Fibroblast of skin of back (primary cell): ENCODE measurements around the gene SPTY2D1.
"Not testable (repeated sequence)": the region's sequence is repeated elsewhere in the genome, so short reads cannot be mapped to it uniquely, and the experiment has no call there.

Experiments
- DNase-seq: peaks from one replicate; pipeline ENCODE4 v3.0.0-alpha.2; 2013

The SPTY2D1 gene

DNA sequence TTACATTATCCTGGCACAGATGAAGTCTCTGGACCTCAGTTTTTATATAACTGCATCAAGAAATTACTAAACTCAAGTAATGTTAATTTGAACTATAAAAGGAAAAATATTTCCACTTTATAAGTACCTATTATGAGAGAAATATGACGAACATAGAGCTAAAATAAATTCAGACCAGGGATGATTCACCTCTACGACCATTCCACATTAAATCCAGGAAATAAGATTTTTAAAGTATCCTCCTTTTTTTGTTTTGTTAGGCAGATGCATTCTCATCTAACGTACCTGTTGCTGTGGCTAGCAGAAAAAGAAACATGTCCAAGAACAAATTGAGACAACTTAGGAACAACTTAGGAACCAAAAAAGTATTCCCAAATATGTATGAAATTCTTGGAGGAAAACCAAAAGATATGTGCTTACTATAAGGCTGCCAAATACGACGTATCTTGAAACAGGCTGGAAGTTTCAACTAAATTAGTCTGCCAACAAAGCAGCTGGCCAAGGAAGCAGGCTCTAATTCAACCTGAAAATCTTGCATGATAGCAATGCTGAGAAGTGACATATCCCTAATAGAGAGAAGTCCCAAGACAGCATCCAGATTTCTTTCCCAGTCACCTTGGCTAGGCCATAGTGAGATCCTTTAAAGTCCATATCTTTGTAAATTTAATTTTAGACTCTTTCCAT is 15.7 kb downstream of the SPTY2D1 start:
- peak; percentile 16 for DNase-seq

DNA sequence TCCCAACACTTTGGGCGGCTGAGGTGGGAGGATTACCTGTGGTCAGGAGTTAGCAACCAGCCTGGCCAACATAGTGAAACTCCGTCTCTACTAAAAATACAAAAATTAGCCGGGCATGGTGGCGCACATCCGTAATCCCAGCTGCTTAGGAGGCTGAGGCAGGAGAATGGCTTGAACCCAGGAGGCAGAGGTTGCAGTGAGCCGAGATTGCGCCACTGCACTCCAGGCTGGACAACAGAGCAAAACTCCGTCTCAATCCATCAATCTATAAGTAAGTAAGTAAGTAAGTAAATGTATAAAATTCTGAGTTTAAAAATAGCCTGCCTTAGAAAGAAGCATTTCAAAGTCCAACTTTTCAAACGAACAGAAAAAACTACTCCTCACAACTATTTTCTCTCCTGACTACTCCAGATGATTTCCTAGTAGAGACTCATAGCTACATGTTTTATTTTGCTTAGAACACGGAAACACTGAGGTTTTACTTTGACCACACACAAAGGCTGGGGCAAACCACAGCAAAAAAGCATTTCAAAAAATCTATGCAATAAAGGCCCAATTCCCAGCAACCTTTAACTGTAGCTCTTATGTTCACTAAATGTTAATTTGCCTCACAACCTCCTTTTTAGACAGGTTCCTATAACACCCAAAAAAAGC is 16.3 kb downstream of the SPTY2D1 start:
- peak; percentile 42 for DNase-seq

DNA sequence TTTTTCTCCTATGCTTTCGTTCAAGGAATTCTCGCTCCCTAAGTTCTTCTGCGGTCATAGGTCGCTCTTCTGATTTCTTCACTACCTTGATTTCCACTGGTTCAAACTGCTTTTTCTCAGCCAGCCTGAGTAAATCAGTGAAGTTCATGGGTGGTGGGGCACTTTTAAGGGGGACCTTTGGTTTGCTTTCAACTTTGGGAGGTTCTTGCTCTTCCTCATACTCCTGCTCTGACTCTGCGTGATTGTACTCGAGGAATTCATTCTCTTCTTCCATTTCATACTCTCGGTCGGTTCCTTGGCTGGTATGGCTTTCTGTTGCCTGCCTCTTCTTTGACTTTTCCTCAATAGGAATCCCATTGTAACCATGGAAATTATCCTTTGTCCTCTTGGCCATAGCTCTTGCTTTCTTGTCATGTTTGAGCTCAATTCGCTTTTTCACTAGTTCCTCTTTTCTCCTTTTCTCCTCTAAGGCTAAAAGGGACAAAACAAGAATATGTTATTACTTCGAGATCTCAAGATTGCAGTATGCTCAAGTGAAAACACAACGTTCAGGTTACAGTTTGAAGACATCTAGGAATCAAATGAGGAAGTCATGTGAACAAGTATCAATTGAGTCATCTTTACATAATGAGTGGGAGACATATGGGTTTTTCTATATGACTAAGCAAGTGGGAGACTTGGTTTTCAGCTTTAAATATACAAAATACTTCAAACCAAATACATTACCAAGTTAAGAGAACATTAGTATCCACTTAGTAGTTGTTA is 18.3 kb downstream of the SPTY2D1 start:
- no peak for DNase-seq

GRCh38 chr11:18614667-18615066 is 19.5 kb downstream of the SPTY2D1 start:
- DNase-seq = no peak

DNA sequence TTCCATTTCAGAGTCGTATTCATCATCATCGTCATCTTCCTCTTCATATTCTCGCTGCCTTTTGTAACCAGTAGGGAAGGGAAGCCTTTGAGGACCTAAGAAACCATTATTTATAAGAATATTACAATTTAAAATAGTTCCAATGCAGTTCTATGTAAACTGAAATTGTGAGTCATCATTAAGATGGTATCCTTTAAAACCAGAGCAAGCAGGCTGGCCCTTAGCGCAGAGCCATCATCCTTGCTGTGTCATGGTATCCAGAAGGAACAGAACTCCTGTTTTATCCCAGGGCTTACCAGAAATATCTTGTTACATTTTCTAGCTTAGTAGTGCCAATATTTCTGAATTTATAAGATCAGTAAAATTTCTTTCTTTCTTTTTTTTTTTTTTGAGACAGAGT is 21.7 kb downstream of the SPTY2D1 start:
- DNase-seq = no peak

DNA sequence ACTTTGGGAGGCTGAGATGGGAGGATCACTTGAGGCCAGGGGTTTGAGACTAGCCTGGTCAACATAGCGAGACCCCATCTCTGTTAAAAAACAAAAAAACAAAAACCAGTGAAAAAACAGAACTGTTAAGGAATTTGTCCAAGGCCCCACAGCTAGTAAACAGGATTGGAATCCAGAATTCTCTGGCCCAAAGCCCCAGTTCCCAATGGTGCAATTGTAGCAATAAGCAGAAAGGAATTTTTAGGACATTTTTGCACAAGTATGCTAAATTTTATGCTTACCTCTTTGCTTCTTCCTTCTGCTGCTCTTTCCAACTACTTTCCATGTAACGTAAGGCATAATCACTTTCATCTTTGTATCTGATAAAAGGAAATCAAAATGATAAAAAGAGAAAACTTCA is 22.9 kb downstream of the SPTY2D1 start:
- DNase-seq = no peak

- DNase-seq = no peak
Measured at GRCh38 chr11:18608376-18608775, 25.8 kb downstream of the SPTY2D1 start.

DNA sequence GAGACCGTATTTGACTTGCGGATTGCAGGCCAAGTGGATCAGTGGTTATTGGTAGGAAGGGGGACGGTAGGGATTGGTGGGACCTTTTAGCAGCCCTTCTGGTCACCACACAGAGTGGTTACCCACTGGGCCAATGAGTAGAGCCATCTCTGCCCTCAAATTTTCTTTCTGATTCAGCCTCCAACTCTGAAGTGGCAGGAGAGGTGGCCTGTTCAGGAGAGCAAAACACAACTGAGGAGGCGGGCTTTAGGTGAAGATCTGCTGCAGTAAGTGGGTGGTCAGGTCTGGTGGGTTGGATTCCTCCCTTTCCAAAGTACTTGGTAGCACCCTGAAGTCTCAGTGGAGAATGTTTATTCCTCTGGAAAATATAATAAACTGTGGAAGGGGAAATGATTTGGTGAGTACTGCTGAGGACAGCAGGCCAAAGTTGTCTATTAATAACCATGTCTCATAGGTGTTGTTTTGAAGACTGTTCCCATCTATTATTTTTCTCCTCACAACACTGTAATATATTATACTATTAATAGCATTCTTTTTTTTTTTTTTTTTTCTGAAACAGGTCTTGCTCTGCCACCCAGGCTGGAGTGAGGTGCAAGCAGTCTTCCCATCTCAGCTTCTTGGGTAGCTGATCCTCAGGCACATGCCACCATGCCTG is 33.1 kb downstream of the SPTY2D1 start:
- no peak for DNase-seq

DNA sequence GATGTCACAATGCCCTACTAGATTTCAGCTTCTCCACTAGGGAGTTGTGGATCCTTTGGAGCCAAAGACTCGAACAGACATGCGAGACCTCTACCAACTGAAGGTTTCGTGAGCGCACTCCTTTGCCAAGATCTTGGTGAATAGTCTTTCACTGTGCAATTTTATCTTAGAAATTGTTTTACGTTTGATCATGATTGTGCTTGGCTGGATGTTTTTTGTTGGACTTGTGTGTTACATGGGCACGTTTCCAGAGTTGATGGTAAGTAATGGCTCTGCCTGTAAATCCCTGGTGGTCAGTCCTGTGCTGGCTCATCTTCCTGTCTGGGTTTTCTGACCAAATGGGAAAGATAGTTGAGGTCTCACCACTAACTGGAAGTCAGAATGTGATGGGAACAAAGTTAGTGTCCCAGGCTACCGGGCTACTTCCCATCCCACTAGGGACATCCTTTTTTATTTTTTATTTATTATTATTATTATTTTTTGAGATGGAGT is 34.4 kb downstream of the SPTY2D1 start, which contains the start of gene MISFA:
Gene MISFA, plus strand, starts transcription at position 51 of the 492 bp plus-strand sequence. Its CDS starts 140 bp downstream, at position 191.
- no peak for DNase-seq

- DNase-seq = peak; percentile 69
Measured at GRCh38 chr11:18594999-18595749, 39.0 kb downstream of the SPTY2D1 start.

DNA sequence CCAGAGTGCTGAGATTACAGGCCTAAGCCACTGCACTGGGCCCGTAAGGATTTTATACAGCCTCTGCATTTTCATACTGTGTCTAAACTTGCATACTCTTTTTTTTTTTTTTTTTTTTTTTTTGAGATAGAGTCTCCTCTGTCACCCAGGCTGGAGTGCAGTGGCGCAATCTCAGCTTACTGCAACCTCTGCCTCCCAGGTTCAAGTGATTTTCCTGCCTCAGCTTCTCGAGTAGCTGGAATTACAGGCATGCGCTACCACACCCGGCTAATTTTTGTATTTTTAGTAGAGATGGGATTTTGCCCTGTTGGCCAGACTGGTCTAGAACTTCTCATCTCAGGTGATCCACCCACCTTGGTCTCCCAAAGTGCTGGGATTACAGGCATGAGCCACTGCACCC is 40.1 kb downstream of the SPTY2D1 start:
- not testable (repeated sequence) for DNase-seq

GRCh38 chr11:18590571-18590970 is 43.6 kb downstream of the SPTY2D1 start:
- no peak for DNase-seq

DNA sequence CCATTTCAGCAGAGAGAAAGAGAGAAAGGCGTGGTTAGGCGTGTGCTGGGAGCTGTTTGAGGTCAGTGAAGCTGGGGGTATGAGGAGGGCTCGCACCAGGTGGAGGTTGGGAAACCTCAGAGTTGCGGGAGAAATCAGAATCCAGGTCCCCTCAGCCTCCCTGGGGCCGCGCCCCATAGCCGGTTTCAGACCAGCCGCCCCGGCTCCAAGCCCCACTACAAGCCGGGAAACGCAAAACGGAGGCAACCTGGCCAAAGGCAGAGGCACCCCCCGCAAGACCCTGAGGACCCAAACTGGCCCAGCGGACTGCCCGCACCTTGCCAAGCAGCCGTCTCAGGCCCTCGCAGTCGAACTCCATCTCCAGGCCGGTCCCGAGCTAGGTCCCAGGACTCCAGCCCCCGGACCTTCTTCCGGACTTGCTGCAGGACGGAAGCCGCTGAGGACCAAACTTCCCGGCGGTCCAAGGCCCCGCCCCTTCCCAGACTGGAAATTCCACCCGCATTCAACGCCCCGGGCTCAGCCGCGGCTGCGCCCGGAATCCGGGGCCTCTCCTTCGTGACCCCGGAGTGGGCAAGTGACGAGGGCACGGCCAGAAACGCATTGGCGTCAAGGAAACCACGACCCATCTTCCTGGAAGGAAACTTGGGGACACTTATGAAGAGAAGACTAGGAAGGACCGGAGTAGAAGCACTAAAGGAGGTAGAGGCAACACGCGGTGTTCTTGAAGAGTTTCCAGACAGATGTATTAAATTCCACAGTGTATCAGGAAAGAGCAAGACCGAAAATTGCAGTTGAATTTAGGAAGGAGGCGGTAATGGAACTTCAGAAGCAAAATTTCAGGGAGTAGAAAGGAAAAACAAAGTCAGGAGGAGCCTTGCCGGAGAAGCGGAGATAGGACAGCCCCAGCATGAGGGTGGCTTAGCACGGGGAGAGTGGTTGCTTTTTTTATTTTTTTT is 45.6 kb downstream of the SPTY2D1 start, which contains the start of gene UEVLD:
Gene UEVLD, minus strand, starts transcription at position 438 of the 956 bp plus-strand sequence. Its CDS starts 80 bp downstream, at position 358.
- peak; percentile 91 for DNase-seq

- DNase-seq = no peak
Measured at GRCh38 chr11:18581825-18582224, 52.3 kb downstream of the SPTY2D1 start.

- no peak for DNase-seq
Measured at GRCh38 chr11:18580113-18580766, 53.9 kb downstream of the SPTY2D1 start.

GRCh38 chr11:18578975-18579598 is 55.1 kb downstream of the SPTY2D1 start:
- DNase-seq = no peak

DNA sequence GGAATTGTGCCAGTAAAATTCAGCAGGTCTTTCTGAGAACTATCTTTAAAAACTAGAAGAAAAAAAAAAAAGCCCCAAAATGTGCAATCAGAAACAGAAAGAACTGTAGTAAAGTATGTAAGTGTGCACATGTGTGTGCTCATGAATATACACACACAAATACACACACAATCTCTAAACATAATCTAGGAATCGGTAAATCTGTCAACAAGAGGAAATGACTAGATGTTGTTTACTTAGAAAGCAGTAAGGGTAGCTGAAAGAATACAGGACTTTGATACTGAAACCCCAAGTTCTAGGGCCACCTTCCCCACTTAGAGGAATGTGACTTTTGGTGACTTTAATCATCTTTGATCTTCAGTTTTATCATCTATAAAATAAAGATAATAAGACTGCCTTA is 58.8 kb downstream of the SPTY2D1 start:
- DNase-seq = no peak

DNA sequence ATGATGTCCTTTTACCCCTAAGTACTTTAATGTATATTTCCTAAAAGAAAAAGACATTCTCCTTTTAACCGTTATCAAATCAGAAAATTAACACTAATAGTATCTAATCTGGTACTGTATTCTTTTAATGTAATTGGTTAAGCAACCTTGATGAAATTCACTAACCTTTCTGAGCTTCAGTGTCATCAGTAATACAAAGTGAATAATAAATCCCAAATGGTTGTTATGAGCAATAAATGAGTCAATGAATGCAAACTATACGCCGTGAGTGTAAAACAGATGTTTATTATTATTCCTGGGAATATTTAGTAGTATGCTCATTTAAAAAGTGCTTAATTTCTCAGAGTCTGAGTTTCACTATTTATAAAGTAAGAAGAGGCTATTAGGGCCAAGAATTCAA is 67.1 kb downstream of the SPTY2D1 start:
- DNase-seq = peak; percentile 4

- peak; percentile 8 for DNase-seq
Measured at GRCh38 chr11:18566406-18566805, 67.7 kb downstream of the SPTY2D1 start.

DNA sequence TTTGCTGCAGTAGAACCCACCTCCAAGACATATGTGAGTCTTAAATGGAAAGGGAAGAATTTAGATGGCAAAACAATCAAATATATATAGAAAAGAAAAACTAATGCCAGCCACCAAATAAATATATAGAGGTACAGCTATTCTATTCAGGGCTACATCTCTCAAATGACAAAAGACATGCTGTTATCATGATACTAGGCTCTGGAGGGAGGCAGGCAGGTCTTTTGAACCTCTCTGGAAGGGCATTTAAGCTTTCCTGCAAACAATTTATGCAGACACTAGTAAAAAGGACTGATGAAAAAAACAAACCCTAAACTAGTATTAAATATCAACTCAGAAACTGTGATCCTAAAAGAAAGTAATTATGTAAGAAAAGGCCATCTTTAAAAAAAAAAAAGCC is 70.0 kb downstream of the SPTY2D1 start:
- no peak for DNase-seq
